HepG2 (cell line): Measurements from ENCODE around the gene MTOR. TPM values are rescaled to one million over a fixed set of nuclear protein-coding genes. Genes with fewer than 3 reads are reported as not detected.

Experiments
- ARNTL ChIP-seq: sonication (generic); formaldehyde crosslinking; IDR thresholded peaks from 2 replicates; pipeline ENCODE4 v1.4.0; 2020; ENCODE audit warnings: mild to moderate bottlenecking, missing genetic modification reagents
- CBFB ChIP-seq: sonication (generic); formaldehyde crosslinking; IDR thresholded peaks from 2 replicates; pipeline ENCODE4 v1.4.0; 2020; ENCODE audit warnings: missing genetic modification reagents
- FOXJ3 ChIP-seq: sonication (generic); formaldehyde crosslinking; IDR thresholded peaks from 2 replicates; pipeline ENCODE4 v1.4.0; 2020; ENCODE audit warnings: missing genetic modification reagents, mild to moderate bottlenecking, borderline replicate concordance
- HDAC2 ChIP-seq: sonication (generic); formaldehyde crosslinking; IDR thresholded peaks from 2 replicates; pipeline ENCODE4 v1.4.0; 2020; ENCODE audit warnings: missing genetic modification reagents
- HMGA1 ChIP-seq: sonication (generic); formaldehyde crosslinking; conservative IDR thresholded peaks from 2 replicates; pipeline ENCODE4 v1.4.0; 2020; ENCODE audit warnings: missing genetic modification reagents
- JUND ChIP-seq: sonication (generic); formaldehyde crosslinking; IDR thresholded peaks from 2 replicates; pipeline ENCODE4 v1.8.0; 2022; ENCODE audit warnings: mild to moderate bottlenecking, missing genetic modification reagents
- MEF2D ChIP-seq: sonication (generic); formaldehyde crosslinking; IDR thresholded peaks from 2 replicates; pipeline ENCODE4 v1.5.1; 2020; ENCODE audit warnings: mild to moderate bottlenecking, missing genetic modification reagents
- RORA ChIP-seq: sonication (generic); formaldehyde crosslinking; IDR thresholded peaks from 2 replicates; pipeline ENCODE4 v1.5.0; 2020; ENCODE audit warnings: mild to moderate bottlenecking, missing genetic modification reagents, moderate library complexity
- SIX1 ChIP-seq: sonication (generic); formaldehyde crosslinking; IDR thresholded peaks from 2 replicates; pipeline ENCODE4 v1.4.0; 2020; ENCODE audit warnings: missing genetic modification reagents, borderline replicate concordance
- SRF ChIP-seq: IDR thresholded peaks from 2 replicates; pipeline ENCODE4 v1.6.1; 2011; ENCODE audit warnings: mild to moderate bottlenecking, low read depth, low read length, moderate library complexity
- ZMYM2 ChIP-seq: sonication (generic); formaldehyde crosslinking; IDR thresholded peaks from 2 replicates; pipeline ENCODE4 v1.8.0; 2022; ENCODE audit warnings: mild to moderate bottlenecking, missing genetic modification reagents
- ZNF33B ChIP-seq: sonication (generic); formaldehyde crosslinking; IDR thresholded peaks from 2 replicates; pipeline ENCODE4 v1.5.1; 2020; ENCODE audit warnings: mild to moderate bottlenecking, missing genetic modification reagents
- ZNF350 ChIP-seq: sonication (generic); formaldehyde crosslinking; IDR thresholded peaks from 2 replicates; pipeline ENCODE4 v1.4.0; 2020; ENCODE audit warnings: mild to moderate bottlenecking, low read depth, missing genetic modification reagents, borderline replicate concordance
- ZNF503 ChIP-seq: sonication (generic); formaldehyde crosslinking; IDR thresholded peaks from 2 replicates; pipeline ENCODE4 v1.4.0; 2020; ENCODE audit warnings: missing genetic modification reagents
- ZNF512 ChIP-seq: sonication (generic); formaldehyde crosslinking; IDR thresholded peaks from 2 replicates; pipeline ENCODE4 v1.4.0; 2020; ENCODE audit warnings: mild to moderate bottlenecking, missing genetic modification reagents
- ZNF749 ChIP-seq: sonication (generic); formaldehyde crosslinking; IDR thresholded peaks from 2 replicates; pipeline ENCODE4 v1.8.0; 2022; ENCODE audit warnings: mild to moderate bottlenecking, missing genetic modification reagents, moderate library complexity, borderline replicate concordance
- ZNF839 ChIP-seq: sonication (generic); formaldehyde crosslinking; IDR thresholded peaks from 2 replicates; pipeline ENCODE4 v1.4.0; 2020; ENCODE audit warnings: missing genetic modification reagents, mild to moderate bottlenecking, borderline replicate concordance
- polyA plus RNA-seq, 8 experiments: library from polyadenylated mRNA; depleted of rRNA in 3 of 8; stranded (reverse) in 7 of 8; unstranded in 1 of 8; fragments of >200 nt; fragmentation: Illumina TruSeq in 4 of 8; extraction: Trizol in 4 of 8; gene quantifications; 2 replicates each; pipeline versions ENCODE4 v1.2.1 to v1.2.3, GENCODE V29; 2011 to 2016; ENCODE audit warnings: low read depth in 4 of 8, missing spikeins in 1 of 8, mixed read lengths in 1 of 8; ENCODE audit not compliant: insufficient read depth in 1 of 8
- total RNA-seq, 5 experiments: library from RNA; depleted of rRNA; stranded (reverse); fragments of >200 nt; fragmentation: Illumina TruSeq; extraction: Trizol; gene quantifications; 2 replicates each; pipeline ENCODE4 v1.2.3, GENCODE V29; 2016; ENCODE audit warnings: low read depth in 1 of 5
- TF ChIP-seq, protein P1 (sequence below): sonication (generic); formaldehyde crosslinking; IDR thresholded peaks from 2 replicates; pipeline ENCODE4 v1.4.0; 2020; ENCODE audit warnings: missing genetic modification reagents
- TF ChIP-seq, protein P2 (sequence below): sonication (generic); formaldehyde crosslinking; IDR thresholded peaks from 2 replicates; pipeline ENCODE4 v1.8.1; 2023; ENCODE audit warnings: missing genetic modification reagents, inconsistent platforms, borderline replicate concordance

MTOR gene
- total and polyA plus RNA-seq, 2 of the 13 experiments (the other 11 are each of a cell fraction or from before 2014, with no cell fraction given): 24.6 to 34.6 TPM

- TF ChIP-seq CBFB (CRISPR knock-in tag) (0 out of 2 replicates have a peak, but pooled peaks have one; percentile 52), HDAC2 (peak; percentile 39; the same call in 1 of the 2 replicates), ZNF512 (CRISPR knock-in tag) (no peak), ZNF503 (CRISPR knock-in tag) (peak; percentile 51; the same call in 1 of the 2 replicates), FOXJ3 (CRISPR knock-in tag) (peak; percentile 30; the same call in 1 of the 2 replicates), ZMYM2 (CRISPR knock-in tag) (no peak), SIX1 (CRISPR knock-in tag) (no peak), HMGA1 (no peak), ZNF350 (CRISPR knock-in tag) (peak; percentile 79; the same call in 1 of the 2 replicates), ZNF33B (no peak), RORA (CRISPR knock-in tag) (no peak), ARNTL (CRISPR knock-in tag) (no peak), ZNF839 (CRISPR knock-in tag) (no peak), MEF2D (CRISPR knock-in tag) (no peak), JUND (CRISPR knock-in tag) (no peak), ZNF749 (CRISPR knock-in tag) (no peak), SRF (no peak)
- TF ChIP-seq, protein P1, sequence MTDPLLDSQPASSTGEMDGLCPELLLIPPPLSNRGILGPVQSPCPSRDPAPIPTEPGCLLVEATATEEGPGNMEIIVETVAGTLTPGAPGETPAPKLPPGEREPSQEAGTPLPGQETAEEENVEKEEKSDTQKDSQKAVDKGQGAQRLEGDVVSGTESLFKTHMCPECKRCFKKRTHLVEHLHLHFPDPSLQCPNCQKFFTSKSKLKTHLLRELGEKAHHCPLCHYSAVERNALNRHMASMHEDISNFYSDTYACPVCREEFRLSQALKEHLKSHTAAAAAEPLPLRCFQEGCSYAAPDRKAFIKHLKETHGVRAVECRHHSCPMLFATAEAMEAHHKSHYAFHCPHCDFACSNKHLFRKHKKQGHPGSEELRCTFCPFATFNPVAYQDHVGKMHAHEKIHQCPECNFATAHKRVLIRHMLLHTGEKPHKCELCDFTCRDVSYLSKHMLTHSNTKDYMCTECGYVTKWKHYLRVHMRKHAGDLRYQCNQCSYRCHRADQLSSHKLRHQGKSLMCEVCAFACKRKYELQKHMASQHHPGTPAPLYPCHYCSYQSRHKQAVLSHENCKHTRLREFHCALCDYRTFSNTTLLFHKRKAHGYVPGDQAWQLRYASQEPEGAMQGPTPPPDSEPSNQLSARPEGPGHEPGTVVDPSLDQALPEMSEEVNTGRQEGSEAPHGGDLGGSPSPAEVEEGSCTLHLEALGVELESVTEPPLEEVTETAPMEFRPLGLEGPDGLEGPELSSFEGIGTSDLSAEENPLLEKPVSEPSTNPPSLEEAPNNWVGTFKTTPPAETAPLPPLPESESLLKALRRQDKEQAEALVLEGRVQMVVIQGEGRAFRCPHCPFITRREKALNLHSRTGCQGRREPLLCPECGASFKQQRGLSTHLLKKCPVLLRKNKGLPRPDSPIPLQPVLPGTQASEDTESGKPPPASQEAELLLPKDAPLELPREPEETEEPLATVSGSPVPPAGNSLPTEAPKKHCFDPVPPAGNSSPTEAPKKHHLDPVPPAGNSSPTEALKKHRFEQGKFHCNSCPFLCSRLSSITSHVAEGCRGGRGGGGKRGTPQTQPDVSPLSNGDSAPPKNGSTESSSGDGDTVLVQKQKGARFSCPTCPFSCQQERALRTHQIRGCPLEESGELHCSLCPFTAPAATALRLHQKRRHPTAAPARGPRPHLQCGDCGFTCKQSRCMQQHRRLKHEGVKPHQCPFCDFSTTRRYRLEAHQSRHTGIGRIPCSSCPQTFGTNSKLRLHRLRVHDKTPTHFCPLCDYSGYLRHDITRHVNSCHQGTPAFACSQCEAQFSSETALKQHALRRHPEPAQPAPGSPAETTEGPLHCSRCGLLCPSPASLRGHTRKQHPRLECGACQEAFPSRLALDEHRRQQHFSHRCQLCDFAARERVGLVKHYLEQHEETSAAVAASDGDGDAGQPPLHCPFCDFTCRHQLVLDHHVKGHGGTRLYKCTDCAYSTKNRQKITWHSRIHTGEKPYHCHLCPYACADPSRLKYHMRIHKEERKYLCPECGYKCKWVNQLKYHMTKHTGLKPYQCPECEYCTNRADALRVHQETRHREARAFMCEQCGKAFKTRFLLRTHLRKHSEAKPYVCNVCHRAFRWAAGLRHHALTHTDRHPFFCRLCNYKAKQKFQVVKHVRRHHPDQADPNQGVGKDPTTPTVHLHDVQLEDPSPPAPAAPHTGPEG: peak; percentile 45; the same call in 1 of the 2 replicates
- TF ChIP-seq, protein P2, sequence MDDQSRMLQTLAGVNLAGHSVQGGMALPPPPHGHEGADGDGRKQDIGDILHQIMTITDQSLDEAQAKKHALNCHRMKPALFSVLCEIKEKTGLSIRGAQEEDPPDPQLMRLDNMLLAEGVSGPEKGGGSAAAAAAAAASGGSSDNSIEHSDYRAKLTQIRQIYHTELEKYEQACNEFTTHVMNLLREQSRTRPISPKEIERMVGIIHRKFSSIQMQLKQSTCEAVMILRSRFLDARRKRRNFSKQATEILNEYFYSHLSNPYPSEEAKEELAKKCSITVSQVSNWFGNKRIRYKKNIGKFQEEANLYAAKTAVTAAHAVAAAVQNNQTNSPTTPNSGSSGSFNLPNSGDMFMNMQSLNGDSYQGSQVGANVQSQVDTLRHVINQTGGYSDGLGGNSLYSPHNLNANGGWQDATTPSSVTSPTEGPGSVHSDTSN (CRISPR knock-in tag): no peak
These were observed 162.8 kb downstream of the MTOR start, which contains the start of gene EXOSC10 (continued) for GRCh38 chr1:11099310-11100148.
